Fibroblast of the aortic adventitia (primary cell): ENCODE results near the gene INSR. TPM values are rescaled to one million over a fixed set of nuclear protein-coding genes. Genes with fewer than 3 reads are reported as not detected.

ENCODE experiments used
- DNase-seq: peaks from one replicate; pipeline ENCODE4 v3.0.0-alpha.2; 2010; ENCODE audit warnings: low read depth
- H3K4me3 ChIP-seq: 2 replicates; pipeline ENCODE4 v1.5.1; 2011; ENCODE audit warnings: low read depth, mild to moderate bottlenecking, control low read depth, low read length, moderate library complexity
- CTCF ChIP-seq: IDR thresholded peaks from 2 replicates; pipeline ENCODE4 v1.5.1; 2011; ENCODE audit warnings: mild to moderate bottlenecking, low read length, control low read depth, inconsistent platforms; ENCODE audit not compliant: insufficient read depth
- total RNA-seq: library from RNA; depleted of rRNA; stranded (reverse); fragments of >200 nt; gene quantifications from 2 replicates; pipeline ENCODE4 v1.2.3, GENCODE V29; 2012; ENCODE audit warnings: low replicate concordance

The INSR gene
- total RNA-seq, 1 donor: 13.2 TPM

- no peak for DNase-seq
- H3K4me3 ChIP-seq: no peak overlapping the region
- no peak for TF ChIP-seq CTCF
These were observed 189.3 kb downstream of the INSR start for GRCh38 chr19:7104747-7105447.

GRCh38 chr19:7101498-7102253 is 192.5 kb downstream of the INSR start:
- no peak overlapping the region for H3K4me3 ChIP-seq
- no peak for DNase-seq
- no peak for TF ChIP-seq CTCF

GRCh38 chr19:7099597-7099921 is 194.7 kb downstream of the INSR start:
- no peak for TF ChIP-seq CTCF
- peak overlapping the region; percentile 81 for H3K4me3 ChIP-seq
- no peak for DNase-seq

- TF ChIP-seq CTCF: no peak
- peak; percentile 92 for DNase-seq
- peak overlapping the region; percentile 81 for H3K4me3 ChIP-seq
These were observed 195.3 kb downstream of the INSR start for GRCh38 chr19:7098701-7099596.

- DNase-seq: no peak
- H3K4me3 ChIP-seq: peak overlapping the region; percentile 81
- TF ChIP-seq CTCF: no peak
These were observed 196.1 kb downstream of the INSR start for GRCh38 chr19:7098096-7098495.

GRCh38 chr19:7088999-7089398 is 205.2 kb downstream of the INSR start:
- H3K4me3 ChIP-seq: no peak overlapping the region
- DNase-seq: no peak
- TF ChIP-seq CTCF: no peak
